H9 (cell line): ENCODE measurements around the gene ARHGEF7. TPM values are rescaled to one million over a fixed set of nuclear protein-coding genes. Genes with fewer than 3 reads are reported as not detected.
A peak's percentile ranks its signal among the peaks of the same experiment; 100 is the strongest.

Experiments
- DNase-seq: peaks from one replicate; pipeline ENCODE4 v3.0.0-alpha.2; 2017
- H2AFZ ChIP-seq: one replicate; pipeline ENCODE4 v1.6.1; 2013; ENCODE audit warnings: mild to moderate bottlenecking, low read length, control low read depth, moderate library complexity
- H2AK5ac ChIP-seq: 2 replicates; pipeline ENCODE4 v1.6.1; 2013; ENCODE audit warnings: low read length, control low read depth, mixed read lengths; ENCODE audit not compliant: insufficient read length
- H2BK120ac ChIP-seq: one replicate; pipeline ENCODE4 v1.6.1; 2013; ENCODE audit warnings: low read depth, mild to moderate bottlenecking, low read length, control low read depth, inconsistent platforms; ENCODE audit not compliant: poor library complexity, severe bottlenecking
- H2BK12ac ChIP-seq: 2 replicates; pipeline ENCODE4 v1.6.1; 2013; ENCODE audit warnings: low read length, control low read depth, mixed read lengths, low read depth; ENCODE audit not compliant: insufficient read length
- H2BK15ac ChIP-seq: 2 replicates; pipeline ENCODE4 v1.6.1; 2013; ENCODE audit warnings: low read depth, low read length, control low read depth
- H2BK20ac ChIP-seq: one replicate; pipeline ENCODE4 v1.6.1; 2013; ENCODE audit warnings: low read depth, mild to moderate bottlenecking, low read length, control low read depth, inconsistent platforms; ENCODE audit not compliant: poor library complexity, severe bottlenecking
- H2BK5ac ChIP-seq: 2 replicates; pipeline ENCODE4 v1.6.1; 2013; ENCODE audit warnings: low read length, control low read depth, mixed read lengths; ENCODE audit not compliant: insufficient read length
- H3K14ac ChIP-seq: 2 replicates; pipeline ENCODE4 v1.6.1; 2013; ENCODE audit warnings: low read length, control low read depth; ENCODE audit not compliant: insufficient read depth
- H3K18ac ChIP-seq: 2 replicates; pipeline ENCODE4 v1.6.1; 2013; ENCODE audit warnings: low read depth, mild to moderate bottlenecking, mixed read lengths, low read length, control low read depth; ENCODE audit not compliant: insufficient read length
- H3K23ac ChIP-seq: 2 replicates; pipeline ENCODE4 v1.6.1; 2013; ENCODE audit warnings: low read length, control low read depth, mixed read lengths, low read depth; ENCODE audit not compliant: insufficient read length
- H3K23me2 ChIP-seq: 2 replicates; pipeline ENCODE4 v1.6.1; 2013; ENCODE audit warnings: low read depth, mild to moderate bottlenecking, mixed read lengths, low read length, control low read depth; ENCODE audit not compliant: insufficient read length, poor library complexity, severe bottlenecking
- H3K27ac ChIP-seq: 2 replicates; pipeline ENCODE4 v1.5.1; 2013; ENCODE audit warnings: low read length, control low read depth, mixed read lengths, low read depth; ENCODE audit not compliant: insufficient read length
- H3K27me3 ChIP-seq: 2 replicates; pipeline ENCODE4 v1.6.1; 2013; ENCODE audit warnings: low read length, control low read depth, inconsistent platforms; ENCODE audit not compliant: insufficient read depth
- H3K4ac ChIP-seq: 2 replicates; pipeline ENCODE4 v1.6.1; 2013; ENCODE audit warnings: low read depth, mild to moderate bottlenecking, control low read depth, inconsistent platforms, low read length, moderate library complexity
- H3K4me1 ChIP-seq: 2 replicates; pipeline ENCODE4 v1.6.1; 2013; ENCODE audit warnings: low read length, control low read depth, inconsistent platforms; ENCODE audit not compliant: insufficient read depth
- H3K4me2 ChIP-seq: 2 replicates; pipeline ENCODE4 v1.6.1; 2013; ENCODE audit warnings: low read length, control low read depth, mixed read lengths; ENCODE audit not compliant: insufficient read length, insufficient read depth
- H3K56ac ChIP-seq: 2 replicates; pipeline ENCODE4 v1.6.1; 2013; ENCODE audit warnings: low read depth, mild to moderate bottlenecking, mixed read lengths, low read length, control low read depth; ENCODE audit not compliant: insufficient read length
- H3K79me1 ChIP-seq: 2 replicates; pipeline ENCODE4 v1.6.1; 2013; ENCODE audit warnings: low read depth, mild to moderate bottlenecking, moderate library complexity, low read length, control low read depth, inconsistent platforms; ENCODE audit not compliant: insufficient read depth, poor library complexity, severe bottlenecking
- H3K79me2 ChIP-seq: 2 replicates; pipeline ENCODE4 v1.6.1; 2013; ENCODE audit warnings: low read length, control low read depth, inconsistent platforms; ENCODE audit not compliant: insufficient read depth
- H3K9ac ChIP-seq: 2 replicates; pipeline ENCODE4 v1.6.1; 2013; ENCODE audit warnings: low read length, control low read depth, mixed read lengths; ENCODE audit not compliant: insufficient read length; ENCODE audit errors: extremely low read depth
- H3K9me3 ChIP-seq: one replicate; pipeline ENCODE4 v1.6.1; 2013; ENCODE audit warnings: low read depth, low read length, inconsistent platforms; ENCODE audit not compliant: control insufficient read depth
- H3T11ph ChIP-seq: one replicate; pipeline ENCODE4 v1.6.1; 2013; ENCODE audit warnings: mild to moderate bottlenecking, low read length, control low read depth, inconsistent platforms
- H4K20me1 ChIP-seq: one replicate; pipeline ENCODE4 v1.6.1; 2013; ENCODE audit not compliant: control insufficient read depth, insufficient read length, insufficient read depth
- H4K5ac ChIP-seq: 2 replicates; pipeline ENCODE4 v1.6.1; 2013; ENCODE audit warnings: low read depth, mild to moderate bottlenecking, mixed read lengths, low read length, control low read depth; ENCODE audit not compliant: insufficient read length
- H4K8ac ChIP-seq: replicated peaks from 2 replicates; pipeline ENCODE4 v1.6.1; 2013; ENCODE audit warnings: low read length, control low read depth, mixed read lengths, low read depth; ENCODE audit not compliant: insufficient read length
- H4K91ac ChIP-seq: 2 replicates; pipeline ENCODE4 v1.6.1; 2013; ENCODE audit warnings: low read depth, mild to moderate bottlenecking, moderate library complexity, mixed read lengths, low read length, control low read depth; ENCODE audit not compliant: insufficient read length
- H3K27ac Mint-ChIP-seq, 3 experiments: 2 replicates in 2 of 3; 3 replicates in 1 of 3; pipeline ENCODE4 v1.8.0; 2020 to 2021; ENCODE audit warnings: mixed read lengths in 3 of 3, mild to moderate bottlenecking in 1 of 3, moderate library complexity in 1 of 3
- H3K27me3 Mint-ChIP-seq: 2 replicates; pipeline ENCODE4 v1.8.0; 2021; ENCODE audit warnings: low read depth, mild to moderate bottlenecking, moderate library complexity, mixed read lengths
- H3K36me3 Mint-ChIP-seq, 3 experiments: 2 replicates in 2 of 3; 3 replicates in 1 of 3; pipeline ENCODE4 v1.8.0; 2020 to 2021; ENCODE audit warnings: low read depth in 3 of 3, mixed read lengths in 3 of 3; ENCODE audit not compliant: insufficient read depth in 1 of 3
- H3K4me1 Mint-ChIP-seq, 2 experiments: 2 replicates each; pipeline ENCODE4 v1.8.0; 2020; ENCODE audit warnings: mixed read lengths in 2 of 2
- H3K4me3 Mint-ChIP-seq, 2 experiments: 2 replicates in 1 of 2; 3 replicates in 1 of 2; pipeline ENCODE4 v1.8.0; 2020 to 2021; ENCODE audit warnings: mild to moderate bottlenecking in 2 of 2, mixed read lengths in 2 of 2, moderate library complexity in 1 of 2
- H3K9me3 Mint-ChIP-seq, 2 experiments: 2 replicates in 1 of 2; 3 replicates in 1 of 2; pipeline ENCODE4 v1.8.0; 2020; ENCODE audit warnings: mild to moderate bottlenecking in 2 of 2, mixed read lengths in 2 of 2, moderate library complexity in 1 of 2
- WGBS: extraction: QIAGEN DNeasy Blood & Tissue Kit; methylation state at CpG from one replicate; pipeline ENCODE4 v1.1.7; 2013; ENCODE audit warnings: missing lambda C conversion rate, low lambda C conversion rate, mixed read lengths; ENCODE audit not compliant: insufficient read length; ENCODE audit errors: extremely low coverage; 5-methylcytosine and 5-hydroxymethylcytosine counted together
- total RNA-seq: library from RNA; stranded (reverse); gene quantifications from 2 replicates; pipeline ENCODE4 v1.2.1, GENCODE V29; 2021
- TF ChIP-seq, protein P1 (sequence below): fragments of 200-600 bp; sonication (generic); conservative IDR thresholded peaks from 3 replicates; pipeline ENCODE4 v1.8.0; 2021; ENCODE audit warnings: antibody characterized with exemption, mild to moderate bottlenecking

Gene ARHGEF7
- total RNA-seq, 1 experiment from 2014 or later, result 51.9 TPM

DNA sequence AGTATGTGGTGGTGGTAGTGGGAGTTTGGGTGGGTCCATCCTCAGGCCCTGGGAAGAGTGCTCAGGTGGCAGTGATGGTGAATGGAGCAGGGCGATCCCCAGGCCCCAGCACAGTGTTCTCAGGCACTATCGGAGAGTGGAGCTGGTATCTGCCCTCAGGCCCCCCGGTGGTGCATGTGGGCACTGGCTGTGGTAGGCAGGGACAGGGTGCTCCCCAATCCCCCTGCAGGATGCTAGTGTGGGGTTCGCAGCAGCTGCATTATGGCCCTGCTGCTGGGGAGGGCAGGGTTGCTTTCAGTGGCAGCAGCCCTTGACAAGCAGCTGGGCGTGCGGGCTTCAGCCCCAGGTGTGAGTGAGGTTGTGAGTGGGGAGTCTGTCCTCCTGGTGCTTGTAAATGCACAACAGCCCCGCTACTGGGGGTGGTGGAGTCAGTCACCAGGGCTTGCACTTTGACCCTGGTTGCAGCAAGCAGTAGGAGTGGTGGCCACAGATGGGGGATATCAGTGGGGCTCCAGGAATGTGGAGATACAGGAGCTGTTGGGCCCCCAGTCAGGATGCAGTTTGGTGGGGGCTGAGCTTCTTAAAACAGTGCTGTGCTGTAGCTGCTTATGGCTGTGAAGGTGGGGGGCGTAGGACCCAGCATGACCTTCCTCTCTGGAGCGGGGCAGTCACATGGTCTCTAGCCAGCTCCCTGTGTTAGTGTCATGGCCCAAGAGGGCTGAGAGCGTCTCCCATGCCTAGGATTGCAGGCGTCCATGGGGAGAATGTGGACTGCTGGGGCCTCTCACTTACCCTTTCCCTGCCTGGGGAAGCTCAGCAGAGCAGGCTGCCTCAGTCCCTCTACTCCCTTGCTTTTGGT is 38.7 kb upstream of the ARHGEF7 start:
- peaks cover 25 to 34% of the 10 kb centered on the region in 2 experiments for H3K9me3 Mint-ChIP-seq
- no CpG with 5 or more reads among the region's 11 CpGs for WGBS
- Histone ChIP-seq H2AK5ac (no peak overlapping the region), H3K23me2 (no peaks in the 10 kb centered on the region), H3K9ac (no peak overlapping the region), H4K8ac (no peak overlapping the region), H4K5ac (peak overlapping the region; percentile 87), H3K4me2 (no peak overlapping the region), H3K56ac (no peak overlapping the region), H2BK120ac (no peak overlapping the region), H4K20me1 (no peaks in the 10 kb centered on the region), H3K4me1 (no peaks in the 10 kb centered on the region), H3K18ac (no peak overlapping the region), H2AFZ (no peak overlapping the region), H3T11ph (no peak overlapping the region), H2BK5ac (no peak overlapping the region), H3K14ac (no peak overlapping the region; the same call in 1 of the 2 replicates), H2BK12ac (no peak overlapping the region), H3K79me1 (no peaks in the 10 kb centered on the region), H2BK20ac (no peak overlapping the region), H2BK15ac (no peak overlapping the region), H3K27me3 (no peaks in the 10 kb centered on the region), H3K23ac (no peak overlapping the region), H3K9me3 (no peaks in the 10 kb centered on the region), H3K4ac (no peak overlapping the region), H3K27ac (no peak overlapping the region), H4K91ac (no peak overlapping the region), H3K79me2 (no peaks in the 10 kb centered on the region)
- TF ChIP-seq, protein P1, sequence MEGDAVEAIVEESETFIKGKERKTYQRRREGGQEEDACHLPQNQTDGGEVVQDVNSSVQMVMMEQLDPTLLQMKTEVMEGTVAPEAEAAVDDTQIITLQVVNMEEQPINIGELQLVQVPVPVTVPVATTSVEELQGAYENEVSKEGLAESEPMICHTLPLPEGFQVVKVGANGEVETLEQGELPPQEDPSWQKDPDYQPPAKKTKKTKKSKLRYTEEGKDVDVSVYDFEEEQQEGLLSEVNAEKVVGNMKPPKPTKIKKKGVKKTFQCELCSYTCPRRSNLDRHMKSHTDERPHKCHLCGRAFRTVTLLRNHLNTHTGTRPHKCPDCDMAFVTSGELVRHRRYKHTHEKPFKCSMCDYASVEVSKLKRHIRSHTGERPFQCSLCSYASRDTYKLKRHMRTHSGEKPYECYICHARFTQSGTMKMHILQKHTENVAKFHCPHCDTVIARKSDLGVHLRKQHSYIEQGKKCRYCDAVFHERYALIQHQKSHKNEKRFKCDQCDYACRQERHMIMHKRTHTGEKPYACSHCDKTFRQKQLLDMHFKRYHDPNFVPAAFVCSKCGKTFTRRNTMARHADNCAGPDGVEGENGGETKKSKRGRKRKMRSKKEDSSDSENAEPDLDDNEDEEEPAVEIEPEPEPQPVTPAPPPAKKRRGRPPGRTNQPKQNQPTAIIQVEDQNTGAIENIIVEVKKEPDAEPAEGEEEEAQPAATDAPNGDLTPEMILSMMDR, result peak; percentile 50
- H3K36me3 Mint-ChIP-seq, result peaks cover 0 to 32% (median 5%) of the 10 kb centered on the region in 3 experiments; a peak in 6 of 7 replicates
- 0 out of 2 replicates have a peak, but pooled peaks cover 3% of the 10 kb centered on the region for H3K27me3 Mint-ChIP-seq
- H3K27ac Mint-ChIP-seq, result peak overlapping the region in 1 of 3 experiments; percentile 71; a peak in 2 of 7 replicates
- no peak overlapping the region for H3K4me3 Mint-ChIP-seq
- no peak for DNase-seq
- H3K4me1 Mint-ChIP-seq, result peaks cover 8 to 22% of the 10 kb centered on the region in 2 experiments
